NCI-H2196 (cell line): ENCODE data around the gene LOX.

Source experiments
- DNase-seq: peaks from one replicate; lab custom pipeline; 2025; ENCODE audit not compliant: unreplicated experiment; lab: John Stamatoyannopoulos, UW

The LOX gene

GRCh38 chr5:122078116-122079110, at the start of gene LOX:
TSS of gene LOX (minus strand) at chr5:122078259. CDS start at chr5:122077985, 274 bp downstream.
- peak; percentile 55 for DNase-seq

- DNase-seq, result no peak
These were observed 48.8 kb upstream of the LOX start for GRCh38 chr5:122126756-122127321.

- no peak for DNase-seq
These were observed 48.2 kb upstream of the LOX start for GRCh38 chr5:122126177-122126755.

GRCh38 chr5:122124766-122125165, 46.7 kb upstream of the LOX start:
- DNase-seq, result no peak

GRCh38 chr5:122121479-122122465, 43.7 kb upstream of the LOX start:
- no peak for DNase-seq

- DNase-seq, result no peak
These were observed 42.9 kb upstream of the LOX start for GRCh38 chr5:122120957-122121356.

GRCh38 chr5:122120493-122120892, 42.4 kb upstream of the LOX start:
- DNase-seq, result no peak

GRCh38 chr5:122119205-122119604, 41.1 kb upstream of the LOX start:
- DNase-seq, result no peak

- no peak for DNase-seq
These were observed 40.4 kb upstream of the LOX start for GRCh38 chr5:122118356-122118948.

- no peak for DNase-seq
These were observed 36.4 kb upstream of the LOX start for GRCh38 chr5:122114501-122114900.

- no peak for DNase-seq
These were observed 34.9 kb upstream of the LOX start for GRCh38 chr5:122112733-122113558.

GRCh38 chr5:122112063-122112462, 34.0 kb upstream of the LOX start:
- DNase-seq, result no peak

GRCh38 chr5:122111460-122111859, 33.4 kb upstream of the LOX start:
- DNase-seq, result no peak

- no peak for DNase-seq
These were observed 32.9 kb upstream of the LOX start for GRCh38 chr5:122110987-122111386.

- no peak for DNase-seq
These were observed 29.0 kb upstream of the LOX start for GRCh38 chr5:122107016-122107415.

GRCh38 chr5:122105909-122106308, 27.9 kb upstream of the LOX start:
- no peak for DNase-seq

- no peak for DNase-seq
These were observed 24.8 kb upstream of the LOX start for GRCh38 chr5:122102825-122103224.

- DNase-seq, result peak; percentile 66
These were observed 23.7 kb upstream of the LOX start for GRCh38 chr5:122101636-122102285.
